ENCODE measurements around the gene PKNOX1.
"Not testable (repeated sequence)": the region's sequence is repeated elsewhere in the genome, so short reads cannot be mapped to it uniquely, and the experiment has no call there.

Gene PKNOX1

DNA sequence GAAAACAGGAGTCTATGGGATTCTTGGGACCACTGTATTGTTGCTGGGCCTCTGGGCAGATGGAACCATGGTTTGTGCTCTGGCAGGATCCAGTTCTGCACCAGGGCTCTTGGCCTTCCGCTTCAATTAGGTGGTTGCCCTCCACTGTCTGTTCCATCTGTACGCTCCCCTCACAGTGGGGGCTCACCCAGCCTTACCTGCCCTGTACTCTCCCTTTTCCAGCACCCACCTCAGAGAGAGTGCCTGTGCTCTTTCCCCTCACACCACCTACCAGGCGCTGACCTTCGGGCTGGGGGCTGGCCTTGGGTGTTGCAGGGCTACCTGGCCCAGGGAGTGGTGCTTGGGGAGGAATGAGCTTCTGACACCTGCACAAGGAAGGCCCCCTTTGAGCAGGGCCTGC lies 7.5 kb downstream of the PKNOX1 start:
- FAIRE-seq: no peak
- no peak for DNase-seq (ENCODE audit: low spot score)

GRCh38 chr21:42983103-42983502 lies 8.7 kb downstream of the PKNOX1 start:
- no peak for DNase-seq (ENCODE audit: low spot score)

GRCh38 chr21:42983869-42984268 lies 9.5 kb downstream of the PKNOX1 start:
- DNase-seq (ENCODE audit: low spot score) (no peak), FAIRE-seq (no peak)

More at GRCh38 chr21:42983103-42983502, 8.7 kb downstream of the PKNOX1 start:
- no peak for FAIRE-seq

DNA sequence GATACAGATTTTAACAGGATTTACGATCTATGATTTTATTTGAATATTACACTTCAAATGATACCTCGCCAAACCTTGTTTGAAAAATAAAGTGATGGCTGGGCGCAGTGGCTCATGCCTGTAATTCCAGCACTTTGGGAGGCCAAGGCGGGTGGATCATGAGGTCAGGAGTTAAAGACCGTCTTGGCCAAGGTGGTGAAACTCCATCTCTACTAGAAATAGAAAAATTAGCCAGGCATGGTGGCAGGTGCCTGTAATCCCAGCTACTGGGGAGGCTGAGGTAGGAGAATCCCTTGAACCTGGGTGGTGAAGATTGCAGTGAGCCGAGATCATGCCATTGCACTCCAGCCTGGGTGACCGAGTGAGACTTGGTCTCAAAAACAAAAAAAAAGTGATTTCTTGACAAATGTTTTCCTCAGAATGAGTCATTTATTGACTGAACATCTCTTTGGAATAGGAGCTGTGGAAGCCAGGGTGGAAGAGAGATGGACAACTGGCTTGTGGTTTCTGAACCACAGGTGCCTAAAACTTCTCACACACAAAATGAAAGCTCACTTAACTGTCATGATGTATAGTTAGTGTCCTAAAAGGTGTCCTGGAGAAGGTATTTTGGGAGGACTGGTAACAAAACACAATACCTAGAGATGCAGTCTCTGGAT lies 11.9 kb downstream of the PKNOX1 start:
- no peak for DNase-seq (ENCODE audit: low spot score)
- no peak for FAIRE-seq

- FAIRE-seq (no peak), DNase-seq (ENCODE audit: low spot score) (no peak)
Observed at GRCh38 chr21:42988236-42988965, 14.0 kb downstream of the PKNOX1 start.

- FAIRE-seq; DNase-seq (ENCODE audit: low spot score): not testable (repeated sequence)
Observed at GRCh38 chr21:42989370-42989769, 15.0 kb downstream of the PKNOX1 start.

DNA sequence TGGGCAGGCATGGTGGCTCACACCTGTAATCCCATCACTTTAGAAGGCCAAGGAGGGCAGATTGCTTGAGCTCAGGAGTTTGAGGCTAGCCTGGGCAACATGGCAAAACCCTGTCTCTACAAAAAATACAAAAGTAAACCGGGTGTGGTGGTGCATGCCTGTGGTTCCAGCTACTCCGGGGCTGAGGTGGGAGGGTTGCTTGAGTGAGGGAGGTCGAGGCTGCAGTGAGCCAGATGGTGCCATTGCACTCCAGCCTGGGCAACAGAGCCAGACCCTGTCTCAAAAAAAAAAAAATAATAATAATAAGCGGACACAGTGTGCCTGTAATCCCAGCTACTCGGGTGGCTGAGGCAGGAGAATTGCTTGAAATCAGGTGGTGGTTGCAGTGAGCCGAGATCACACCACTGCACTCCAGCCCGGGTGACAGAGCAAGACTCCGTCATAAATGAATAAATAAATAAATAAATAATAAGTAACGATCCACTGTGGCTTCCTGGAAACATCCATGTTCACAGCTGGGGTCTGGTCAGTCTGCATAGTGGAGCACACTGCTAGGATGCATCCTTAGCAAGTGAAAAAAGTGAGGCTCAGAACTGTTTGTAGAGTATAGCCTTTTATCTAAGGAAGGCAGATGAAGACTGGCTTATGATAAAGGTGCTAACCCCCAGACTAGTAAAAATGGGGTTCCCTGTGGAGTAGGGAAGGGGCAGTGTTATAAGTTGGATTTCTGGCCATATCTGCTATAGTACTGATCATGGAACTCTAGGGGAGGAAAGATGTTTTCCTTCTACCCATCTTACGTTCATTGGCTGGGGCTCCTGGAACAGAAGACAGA lies 15.7 kb downstream of the PKNOX1 start:
- DNase-seq (ENCODE audit: low spot score) (no peak), FAIRE-seq (no peak)

- DNase-seq (ENCODE audit: low spot score) (peak; percentile 91), FAIRE-seq (peak; percentile 87)
Observed at GRCh38 chr21:42991992-42992740, 17.8 kb downstream of the PKNOX1 start.

- DNase-seq (ENCODE audit: low spot score) (no peak), FAIRE-seq (no peak)
Observed at GRCh38 chr21:42993051-42993712, 18.8 kb downstream of the PKNOX1 start.

DNA sequence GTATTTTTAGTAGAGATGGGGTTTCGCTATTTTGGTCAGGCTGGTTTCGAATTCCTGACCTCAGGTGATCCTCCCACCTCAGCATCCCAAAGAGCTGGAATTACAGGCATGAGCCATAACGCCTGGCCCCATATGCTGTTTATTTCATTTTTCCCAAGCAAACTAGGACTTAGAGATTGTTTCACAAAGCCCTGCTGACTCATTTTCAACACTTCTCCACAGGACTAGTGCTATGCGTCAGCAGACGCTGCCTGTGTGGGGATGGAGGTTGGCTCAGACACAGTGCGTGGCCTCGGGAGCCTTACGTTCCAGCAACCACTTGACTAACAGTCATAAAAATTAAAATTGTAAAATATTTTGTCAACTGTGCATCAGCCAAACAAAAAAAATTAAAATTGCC lies 22.7 kb downstream of the PKNOX1 start:
- DNase-seq (ENCODE audit: low spot score) (peak; percentile 37), FAIRE-seq (no peak)

- DNase-seq (ENCODE audit: low spot score); FAIRE-seq: not testable (repeated sequence)
Observed at GRCh38 chr21:42997983-42998382, 23.6 kb downstream of the PKNOX1 start.

DNA sequence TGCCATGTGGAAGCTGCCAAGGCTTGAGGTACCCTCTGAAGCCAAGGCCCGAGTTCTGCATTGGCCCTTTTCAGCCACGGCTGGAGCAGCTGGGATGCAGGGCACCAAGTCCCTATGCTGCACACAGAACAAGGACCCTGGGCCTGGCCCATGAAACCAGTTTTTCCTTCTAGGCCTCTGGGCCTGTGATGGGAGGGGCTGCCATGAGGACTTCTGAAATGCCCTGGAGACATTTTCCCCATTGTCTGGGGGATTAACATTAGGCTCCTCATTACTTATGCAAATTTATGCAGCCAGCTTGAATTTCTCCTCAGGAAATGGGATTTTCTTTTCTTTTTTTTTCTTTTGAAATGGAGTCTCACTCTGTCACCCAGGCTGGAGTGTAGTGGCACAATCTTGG lies 24.8 kb downstream of the PKNOX1 start:
- not testable (repeated sequence) for FAIRE-seq; DNase-seq (ENCODE audit: low spot score)

DNA sequence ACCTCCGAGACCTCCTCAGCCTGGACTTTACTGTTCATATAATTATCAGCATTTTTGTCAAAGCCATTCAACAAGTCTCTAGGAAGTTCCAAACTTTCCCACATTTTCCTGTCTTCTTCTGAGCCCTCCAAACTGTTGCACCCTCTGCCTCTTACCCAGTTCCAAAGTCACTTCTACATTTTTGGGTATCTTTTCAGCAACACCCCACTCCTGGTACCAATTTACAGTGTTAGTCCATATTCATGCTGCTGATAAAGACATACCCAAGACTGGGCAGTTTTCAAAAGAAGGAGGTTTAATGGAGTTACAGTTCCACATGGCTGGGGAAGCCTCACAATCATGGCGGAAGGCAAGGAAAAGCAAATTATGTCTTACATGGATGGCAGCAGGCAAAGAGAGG lies 25.7 kb downstream of the PKNOX1 start:
- DNase-seq (ENCODE audit: low spot score); FAIRE-seq: not testable (repeated sequence)

DNA sequence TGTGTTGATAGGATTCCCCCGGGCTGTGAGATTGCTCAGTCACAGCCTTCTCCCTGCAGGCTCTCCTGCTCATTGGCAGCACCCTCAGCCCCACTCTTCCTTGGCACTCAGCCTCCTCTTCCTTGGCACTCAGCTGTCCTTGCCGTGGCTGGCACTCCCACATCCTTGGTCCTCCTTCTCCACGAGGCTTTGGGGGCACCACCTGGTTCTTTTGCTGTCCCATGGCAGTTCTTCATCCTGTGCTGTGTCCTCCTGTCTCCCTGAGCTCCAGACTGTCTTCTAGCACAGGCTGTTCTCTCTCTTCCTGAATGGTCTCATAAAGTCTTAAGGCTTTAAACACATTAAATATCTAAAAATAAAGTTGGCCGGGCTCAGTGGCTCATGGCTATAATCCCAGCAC lies 27.0 kb downstream of the PKNOX1 start:
- FAIRE-seq (no peak), DNase-seq (ENCODE audit: low spot score) (no peak)

GRCh38 chr21:43004926-43005325 lies 30.6 kb downstream of the PKNOX1 start:
- no peak for DNase-seq (ENCODE audit: low spot score)
- FAIRE-seq: no peak

DNA sequence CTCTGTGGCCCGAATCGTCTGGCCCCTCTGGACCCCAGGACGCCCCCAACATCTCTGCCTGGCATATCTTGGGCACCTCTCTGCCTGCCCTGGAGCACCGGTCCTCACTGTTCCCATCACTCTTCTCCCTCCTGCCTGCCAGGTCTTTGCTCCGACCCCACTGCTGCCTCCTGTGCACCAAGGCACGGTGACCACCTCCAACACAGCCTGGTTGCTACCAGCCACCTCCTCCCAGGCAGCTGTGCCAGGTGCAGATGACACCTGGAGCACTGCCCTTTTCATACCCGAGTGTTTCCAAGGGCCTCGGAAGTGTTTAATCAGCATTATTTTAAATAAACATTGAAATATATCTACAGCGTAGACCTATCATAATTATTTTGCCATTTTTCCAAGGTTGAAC lies 31.3 kb downstream of the PKNOX1 start:
- DNase-seq (ENCODE audit: low spot score) (no peak), FAIRE-seq (no peak)

GRCh38 chr21:43006051-43006873 lies 31.9 kb downstream of the PKNOX1 start:
- not testable (repeated sequence) for DNase-seq (ENCODE audit: low spot score); FAIRE-seq

- DNase-seq (ENCODE audit: low spot score) (no peak), FAIRE-seq (no peak)
Observed at GRCh38 chr21:43006874-43007208, 32.5 kb downstream of the PKNOX1 start.

GRCh38 chr21:43012596-43012995 lies 38.2 kb downstream of the PKNOX1 start:
- DNase-seq (ENCODE audit: low spot score): peak; percentile 33
- no peak for FAIRE-seq

Data from RCC 7860 (cell line).